Panc1 (cell line): ENCODE data around the gene NOLC1. TPM values are rescaled to one million over a fixed set of nuclear protein-coding genes. Genes with fewer than 3 reads are reported as not detected.

Experiments used
- ATAC-seq: fragments of 200-7000 bp; cut with Tn5 transposase; 2 replicates; pipeline ENCODE4 v1.9.1; 2020; ENCODE audit warnings: mild to moderate bottlenecking, moderate library complexity
- BruUV-seq: library from RNA; stranded (reverse); fragments of 400-500 nt; replicated peaks from 2 replicates; lab custom pipeline; 2021; lab: Mats Ljungman, UMichigan
- CTCF ChIA-PET: fragments of 300-600 bp; sonication (Branson Sonifier 250); formaldehyde crosslinking; loops from one replicate; lab custom pipeline; 2022; ENCODE audit warnings: antibody characterized with exemption; lab: Charles Lee
- POLR2A ChIA-PET: fragments of 300-600 bp; sonication (Branson Sonifier 250); formaldehyde crosslinking; loops from one replicate; lab custom pipeline; 2022; ENCODE audit warnings: antibody characterized with exemption; lab: Charles Lee
- DNase-seq: peaks from one replicate; pipeline ENCODE4 v3.0.0-alpha.2; 2010; ENCODE audit warnings: low read depth, low spot score
- H3K27ac ChIP-seq: 2 replicates; pipeline ENCODE4 v1.5.1; 2011; ENCODE audit warnings: mild to moderate bottlenecking, low read length, inconsistent platforms
- H3K27me3 ChIP-seq: fragments of 200-500 bp; sonication (Bioruptor generic); 2 replicates; pipeline ENCODE4 v1.6.0; 2014; ENCODE audit warnings: low read length, inconsistent platforms; ENCODE audit not compliant: control insufficient read depth, insufficient read depth
- H3K36me3 ChIP-seq: fragments of 200-500 bp; sonication (Bioruptor generic); 2 replicates; pipeline ENCODE4 v1.5.1; 2014; ENCODE audit warnings: inconsistent platforms, mild to moderate bottlenecking, low read length, moderate library complexity; ENCODE audit not compliant: control insufficient read depth, insufficient read depth
- H3K4me1 ChIP-seq: 2 replicates; pipeline ENCODE4 v1.5.1; 2011; ENCODE audit warnings: inconsistent platforms, mild to moderate bottlenecking, low read length, moderate library complexity; ENCODE audit not compliant: control insufficient read depth, insufficient read depth
- H3K4me3 ChIP-seq, 2 experiments: 2 replicates each; pipeline ENCODE4 v1.5.1; 2011 to 2012; ENCODE audit warnings: low read depth in 2 of 2, low read length in 2 of 2, mild to moderate bottlenecking in 2 of 2, inconsistent platforms in 1 of 2, moderate library complexity in 1 of 2
- H3K9me3 ChIP-seq: fragments of 200-500 bp; sonication (Bioruptor generic); 2 replicates; pipeline ENCODE4 v1.5.1; 2014; ENCODE audit warnings: low read depth, mild to moderate bottlenecking, inconsistent platforms, low read length, moderate library complexity; ENCODE audit not compliant: control insufficient read depth, insufficient read depth
- CTCF ChIP-seq: fragments of 450-650 bp; IDR thresholded peaks from 2 replicates; pipeline ENCODE4 v1.5.1; 2017; ENCODE audit warnings: mild to moderate bottlenecking
- POLR2AphosphoS5 ChIP-seq: IDR thresholded peaks from 2 replicates; pipeline ENCODE4 v1.6.1; 2012; ENCODE audit warnings: mild to moderate bottlenecking, low read depth, low read length, moderate library complexity
- REST ChIP-seq, 2 experiments: IDR thresholded peaks; 2 replicates each; pipeline ENCODE4 v1.6.1; 2011 to 2012; ENCODE audit warnings: low read depth in 2 of 2, control low read depth in 1 of 2, low read length in 1 of 2, mild to moderate bottlenecking in 1 of 2, moderate library complexity in 1 of 2; ENCODE audit not compliant: insufficient read depth in 1 of 2
- TCF7L2 ChIP-seq: IDR thresholded peaks from 2 replicates; pipeline ENCODE4 v1.6.1; 2011; ENCODE audit warnings: mild to moderate bottlenecking, low read depth, low read length, inconsistent platforms
- in situ Hi-C: cut with HindIII; loops from 2 replicates; pipeline ENCODE4 v1.10.0; 2016; ENCODE audit warnings: low sequenced_read_pairs, low pct_unique_long_range_greater_than_20kb
- intact Hi-C: fragments of 100-400 bp; cut with micrococcal nuclease; formaldehyde crosslinking; loops from one replicate; pipeline ENCODE4 v1.10.0; 2022; ENCODE audit not compliant: unreplicated experiment
- total RNA-seq: library from RNA; stranded (reverse); gene quantifications from one replicate; pipeline ENCODE4 v1.2.1, GENCODE V29; 2021; ENCODE audit not compliant: unreplicated experiment

NOLC1 gene
- total RNA-seq, 1 experiment from 2014 or later: 182 TPM

GRCh38 chr10:102106998-102107397 lies 45.2 kb upstream of the NOLC1 start:
- ChIA-PET CTCF (interaction anchor here (0.6 kb wide), 1 partner anchor 117 kb away, joined by 8 read pairs; no protein-coding TSS in a partner anchor), POLR2A (interaction anchor here (0.6 kb wide), 1 partner anchor 37 kb away, joined by 10 read pairs; no protein-coding TSS in a partner anchor)
- TF ChIP-seq TCF7L2 (no peak), REST (IDR thresholded peaks at IDR 0.05; ENCODE audit: insufficient read depth in 1 of 2, low read depth in 2 of 2, low read length in 1 of 2) (no peak), POLR2AphosphoS5 (no peak)
- Histone ChIP-seq H3K9me3 (no peaks in the 10 kb centered on the region), H3K27ac (no peak overlapping the region), H3K27me3 (no peaks in the 10 kb centered on the region), H3K36me3 (peaks cover 24% of the 10 kb centered on the region), H3K4me3 (no peak overlapping the region), H3K4me1 (no peaks in the 10 kb centered on the region)
- DNase-seq (no peak), ATAC-seq (no peak; the same call in 1 of the 2 replicates)
- BruUV-seq: no TSS peak
- in situ Hi-C loops (no loop called here), intact Hi-C loops (no loop called here)

GRCh38 chr10:102109166-102110116 lies 42.7 kb upstream of the NOLC1 start:
- DNase-seq (no peak), ATAC-seq (no peak)
- no peak overlapping the region for H3K27ac ChIP-seq
- no peak for TF ChIP-seq POLR2AphosphoS5
- TF ChIP-seq CTCF: no peak
- TF ChIP-seq TCF7L2: no peak
- no peak for TF ChIP-seq REST (IDR thresholded peaks at IDR 0.05; ENCODE audit: insufficient read depth in 1 of 2, low read depth in 2 of 2, low read length in 1 of 2)
- H3K4me3 ChIP-seq: no peak overlapping the region
- POLR2A ChIA-PET: no interaction called here
- CTCF ChIA-PET: interaction anchor here (0.5 kb wide), 1 partner anchor 16 kb away, joined by 8 read pairs; no protein-coding TSS in a partner anchor
- intact Hi-C loops (no loop called here), in situ Hi-C loops (no loop called here)
- H3K9me3 ChIP-seq: no peaks in the 10 kb centered on the region
- H3K36me3 ChIP-seq: peaks cover 31% of the 10 kb centered on the region
- H3K4me1 ChIP-seq: peaks cover 20% of the 10 kb centered on the region
- no peaks in the 10 kb centered on the region for H3K27me3 ChIP-seq
- BruUV-seq: no TSS peak
